H54 (cell line): ENCODE results near the gene POLG2.

ENCODE experiments used
- DNase-seq: peaks from one replicate; pipeline ENCODE4 v3.0.0; 2011; ENCODE audit warnings: low spot score, mixed read lengths; ENCODE audit not compliant: insufficient read length
- FAIRE-seq: peaks from 3 replicates; lab custom pipeline; 2011; peaks lifted over from hg19 to GRCh38; lab: Jason Lieb, UNC
- POLR2A ChIP-seq: IDR thresholded peaks from 2 replicates; pipeline ENCODE4 v1.6.1; 2011; ENCODE audit warnings: low read depth, mild to moderate bottlenecking, low read length

POLG2 gene

DNA sequence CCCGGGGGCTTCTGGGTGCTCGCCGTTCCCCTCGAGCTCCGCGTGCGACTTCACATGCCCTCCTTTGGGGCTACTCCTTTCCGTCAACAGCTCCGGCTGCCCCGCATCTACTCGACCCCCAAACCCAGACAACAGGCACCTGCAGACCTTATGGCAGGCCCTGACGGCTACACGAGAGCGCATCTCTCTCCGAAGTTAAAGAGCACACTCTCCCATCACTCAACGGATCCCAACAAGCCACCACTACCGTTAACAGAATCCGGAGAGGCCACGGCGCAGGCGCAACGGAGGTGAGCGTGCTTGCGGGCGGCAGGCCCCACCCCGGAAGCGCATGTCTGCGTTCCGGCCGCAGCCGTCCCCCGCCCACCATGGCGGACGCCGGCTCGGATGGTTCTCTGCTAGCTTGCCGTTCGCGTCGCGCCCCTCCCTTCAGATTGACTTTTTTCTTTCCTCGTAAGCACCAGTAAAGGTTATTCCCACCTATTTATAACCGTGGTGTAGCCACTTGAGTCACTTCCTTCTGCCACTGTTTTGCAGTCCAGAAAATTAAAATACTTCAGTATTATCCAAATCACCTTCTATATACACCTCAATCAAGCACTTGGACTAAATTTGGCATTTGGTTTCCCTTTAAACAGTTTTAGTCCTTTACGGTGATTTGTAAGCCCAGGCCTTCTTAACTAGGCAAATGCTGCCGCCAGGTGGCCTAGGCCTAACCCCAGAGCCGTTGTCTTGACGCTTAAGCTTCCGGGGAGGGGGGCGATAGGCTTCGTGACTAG is at the start of gene POLG2:
POLG2 (minus strand) TSS at position 269 of the 779 bp plus-strand sequence; CDS start at position 183, 86 bp downstream.
- peak; percentile 86 for TF ChIP-seq POLR2A
- DNase-seq (peak; percentile 89), FAIRE-seq (peak; percentile 93)

- TF ChIP-seq POLR2A = no peak
- FAIRE-seq (no peak), DNase-seq (no peak)
These were observed 47.9 kb upstream of the POLG2 start for GRCh38 chr17:64544742-64545141.

- no peak for DNase-seq
- FAIRE-seq = no peak
- TF ChIP-seq POLR2A = no peak
These were observed 43.4 kb upstream of the POLG2 start for GRCh38 chr17:64540118-64540776.

DNA sequence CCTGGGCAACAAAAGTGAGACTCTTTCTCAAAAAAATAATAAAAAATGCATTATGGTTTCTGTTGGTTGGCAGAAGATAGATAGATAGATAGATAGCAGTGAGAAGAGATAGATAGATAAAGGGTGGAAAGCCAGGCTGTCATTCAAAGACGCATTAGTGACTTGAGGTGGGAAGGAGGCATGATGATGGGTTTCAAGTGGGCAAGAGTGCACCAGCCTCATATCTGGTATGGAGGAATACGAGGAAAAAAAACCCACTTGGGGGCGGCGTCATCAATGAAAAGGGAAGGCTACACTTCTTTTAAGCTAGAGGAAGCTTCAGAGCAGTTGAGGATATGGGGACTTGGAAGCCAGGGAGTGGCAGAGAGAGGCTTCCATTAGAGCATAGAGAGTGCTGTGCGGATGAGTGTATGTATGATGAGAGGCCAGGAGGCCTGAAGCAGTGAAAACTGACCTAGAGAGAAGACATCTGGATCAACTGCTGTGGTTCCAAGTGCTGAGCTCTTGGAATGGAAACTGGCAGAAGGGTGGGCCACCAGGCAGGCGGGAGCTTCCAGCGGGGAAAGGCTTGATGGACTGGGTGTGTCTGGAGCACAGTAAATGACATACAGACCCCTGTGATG is 41.8 kb upstream of the POLG2 start:
- no peak for TF ChIP-seq POLR2A
- FAIRE-seq = no peak
- no peak for DNase-seq

DNA sequence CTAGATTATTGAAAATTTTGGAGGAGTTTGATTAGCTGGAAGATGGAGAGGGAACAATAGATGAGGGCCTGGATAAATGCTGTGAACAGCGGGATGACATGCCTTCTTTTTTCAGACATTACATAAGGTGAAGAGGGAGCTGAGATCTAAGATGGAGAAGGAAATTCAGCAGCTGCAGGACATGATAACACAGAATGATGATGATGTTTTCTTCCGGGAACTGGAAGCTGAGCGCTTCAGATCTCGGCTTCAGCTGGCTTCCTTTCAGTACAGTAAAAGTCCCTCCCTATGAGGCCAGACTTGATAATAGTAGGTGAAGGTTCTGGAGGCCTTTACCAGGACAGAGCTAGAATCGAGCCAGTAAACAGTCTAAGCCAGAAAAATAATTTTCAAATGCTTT is 40.6 kb upstream of the POLG2 start:
- TF ChIP-seq POLR2A = no peak
- no peak for FAIRE-seq
- DNase-seq = no peak

- TF ChIP-seq POLR2A = no peak
- FAIRE-seq = no peak
- no peak for DNase-seq
These were observed 40.1 kb upstream of the POLG2 start for GRCh38 chr17:64536913-64537312.

GRCh38 chr17:64535357-64535756 is 38.5 kb upstream of the POLG2 start:
- DNase-seq (no peak), FAIRE-seq (no peak)
- no peak for TF ChIP-seq POLR2A

DNA sequence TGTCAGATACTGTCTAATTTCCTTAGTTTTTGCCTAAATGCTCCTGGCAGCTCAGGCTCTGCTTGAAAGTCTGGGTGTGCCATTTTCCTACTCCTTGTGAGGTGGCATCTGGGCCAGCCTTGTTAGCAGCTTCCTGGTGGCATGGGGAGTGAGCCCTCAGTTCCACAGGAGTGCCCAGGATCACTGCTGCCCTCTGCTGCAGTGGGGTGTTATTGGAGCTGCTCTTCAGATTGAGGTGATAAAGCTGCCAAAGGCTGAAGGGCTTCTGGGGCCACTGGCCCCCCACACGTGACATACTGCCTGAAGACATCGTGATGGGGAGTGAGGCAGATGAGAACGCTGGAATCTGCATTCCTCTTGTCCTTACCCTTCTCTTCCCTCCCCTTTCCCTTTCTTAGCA is 37.3 kb upstream of the POLG2 start:
- FAIRE-seq = no peak
- peak; percentile 22 for DNase-seq

GRCh38 chr17:64533784-64534183 is 36.9 kb upstream of the POLG2 start:
- TF ChIP-seq POLR2A = no peak
- no peak for FAIRE-seq
- DNase-seq = no peak

More for the DNA sequence above, 37.3 kb upstream of the POLG2 start:
- TF ChIP-seq POLR2A = no peak

- DNase-seq (no peak), FAIRE-seq (no peak)
- TF ChIP-seq POLR2A = no peak
These were observed 35.6 kb upstream of the POLG2 start for GRCh38 chr17:64532409-64532808.

- no peak for TF ChIP-seq POLR2A
- no peak for DNase-seq
- no peak for FAIRE-seq
These were observed 35.1 kb upstream of the POLG2 start for GRCh38 chr17:64531955-64532371.

- no peak for DNase-seq
- TF ChIP-seq POLR2A = no peak
- FAIRE-seq = no peak
These were observed 32.4 kb upstream of the POLG2 start for GRCh38 chr17:64529221-64529620.

DNA sequence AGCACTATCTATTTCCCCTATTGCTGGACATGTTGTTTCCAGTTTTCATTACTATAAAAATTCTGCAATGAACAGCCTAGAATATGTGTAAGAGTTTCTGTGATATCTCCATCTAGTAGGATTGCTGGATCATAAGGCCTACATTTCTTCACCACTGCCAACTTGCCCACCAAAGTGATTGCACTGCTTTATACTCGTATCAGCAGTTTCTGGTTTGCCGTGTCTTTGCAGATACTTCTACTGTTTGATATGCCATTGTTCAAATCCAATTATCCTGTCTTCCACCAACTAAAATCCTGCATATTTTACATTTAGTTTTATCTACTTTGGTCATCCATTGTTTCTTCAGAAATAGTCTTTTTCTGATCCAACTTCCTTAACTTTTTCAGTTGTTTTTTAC is 31.1 kb upstream of the POLG2 start:
- FAIRE-seq = no peak
- no peak for TF ChIP-seq POLR2A

GRCh38 chr17:64520359-64520758 is 23.5 kb upstream of the POLG2 start:
- TF ChIP-seq POLR2A = no peak
- no peak for DNase-seq
- no peak for FAIRE-seq

More for the DNA sequence above, 31.1 kb upstream of the POLG2 start:
- DNase-seq = no peak
